CD1c-positive myeloid dendritic cell (primary cell): ENCODE data around the gene MROH2A.

Source experiments
- DNase-seq: peaks from one replicate; pipeline ENCODE4 v3.0.0-alpha.2; 2016; ENCODE audit errors: extremely low spot score

MROH2A gene

DNA sequence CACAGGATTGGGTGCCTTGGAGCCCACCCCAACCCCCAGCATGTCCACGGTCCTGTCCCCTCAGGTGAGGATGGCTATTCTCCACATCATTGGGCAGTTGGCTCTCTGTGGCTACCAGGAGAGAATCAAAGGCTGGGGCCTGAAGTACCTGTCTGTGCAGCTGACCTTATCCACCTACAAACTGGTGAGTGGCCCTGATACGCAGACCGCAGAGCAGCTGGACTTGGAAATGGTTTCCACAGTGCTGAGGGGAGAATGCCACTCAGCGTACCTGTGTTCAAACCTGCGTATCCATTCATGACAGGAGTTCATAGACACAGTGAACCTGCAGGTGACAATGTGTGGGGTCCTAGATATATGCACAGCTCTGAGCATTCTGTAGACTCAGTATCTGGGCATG lies 21.6 kb downstream of the MROH2A start:
- DNase-seq = no peak

GRCh38 chr2:233800208-233800607 lies 22.1 kb downstream of the MROH2A start:
- DNase-seq = no peak

DNA sequence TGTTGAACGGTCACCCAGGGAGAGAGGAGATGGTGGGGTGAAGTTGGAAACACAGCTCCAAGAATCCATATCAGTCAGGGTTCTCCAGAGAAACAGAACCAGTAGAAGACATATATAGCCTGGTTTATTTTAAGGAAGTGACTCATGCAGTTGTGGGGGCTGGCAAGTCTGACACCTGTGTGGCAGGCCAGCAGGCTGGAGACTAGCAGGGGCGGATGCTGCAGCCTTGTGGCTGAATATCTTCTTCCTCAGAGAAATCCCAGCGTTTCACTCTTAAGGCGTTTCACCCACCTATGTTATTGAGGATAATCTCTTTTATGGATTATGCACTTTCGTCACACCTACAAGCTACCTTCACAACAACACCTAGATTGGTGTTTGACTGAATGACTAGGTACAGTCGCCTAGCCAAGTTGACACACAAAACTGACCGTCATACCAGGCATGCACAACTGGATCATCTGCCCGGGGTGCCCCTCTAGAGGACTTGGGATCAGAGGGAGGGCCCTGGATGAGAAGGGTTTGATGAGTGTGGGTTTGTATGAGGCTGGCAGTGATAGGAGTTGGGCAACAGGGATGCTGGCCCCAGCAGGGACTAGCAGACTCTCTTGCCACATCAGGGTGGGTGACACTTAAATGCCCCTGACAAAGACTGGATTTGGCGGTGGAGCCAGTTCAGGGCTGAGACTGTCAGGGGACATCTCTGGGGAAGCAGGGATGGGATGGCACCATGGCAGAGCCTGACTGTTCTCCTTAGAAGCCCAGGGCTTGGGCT lies 23.4 kb downstream of the MROH2A start:
- no peak for DNase-seq

DNA sequence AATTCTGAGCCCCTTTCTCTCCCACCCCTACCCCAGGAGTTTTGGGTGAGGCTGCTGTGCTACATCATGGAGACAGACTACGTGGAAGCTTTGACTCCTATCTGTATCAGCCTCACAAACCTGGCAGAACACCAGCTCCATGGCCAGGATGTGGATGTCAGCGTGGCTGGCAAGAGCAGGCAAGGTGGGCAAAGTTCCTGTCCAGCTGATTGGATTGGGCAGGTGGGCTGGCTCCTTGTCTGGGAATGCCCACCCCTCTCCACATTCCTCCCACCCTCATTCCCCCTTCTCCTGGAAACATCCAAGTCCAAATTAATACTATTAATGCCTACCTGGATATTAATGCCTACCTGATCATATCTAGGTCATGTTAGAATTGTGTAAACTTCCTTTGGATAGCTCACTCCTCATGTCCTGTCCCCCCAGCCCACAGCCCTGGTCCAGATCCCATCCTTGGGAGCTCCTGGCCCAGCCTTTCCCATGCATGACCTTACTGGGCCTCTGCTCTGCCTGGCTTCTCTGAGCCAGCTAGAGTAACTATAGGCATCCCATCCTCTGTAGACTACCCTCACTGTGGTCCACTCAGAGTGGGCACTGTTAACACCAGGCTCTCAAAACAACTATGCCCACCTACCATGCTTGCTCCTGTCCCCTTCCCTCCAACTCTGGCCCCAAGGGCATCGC lies 24.1 kb downstream of the MROH2A start:
- no peak for DNase-seq

DNA sequence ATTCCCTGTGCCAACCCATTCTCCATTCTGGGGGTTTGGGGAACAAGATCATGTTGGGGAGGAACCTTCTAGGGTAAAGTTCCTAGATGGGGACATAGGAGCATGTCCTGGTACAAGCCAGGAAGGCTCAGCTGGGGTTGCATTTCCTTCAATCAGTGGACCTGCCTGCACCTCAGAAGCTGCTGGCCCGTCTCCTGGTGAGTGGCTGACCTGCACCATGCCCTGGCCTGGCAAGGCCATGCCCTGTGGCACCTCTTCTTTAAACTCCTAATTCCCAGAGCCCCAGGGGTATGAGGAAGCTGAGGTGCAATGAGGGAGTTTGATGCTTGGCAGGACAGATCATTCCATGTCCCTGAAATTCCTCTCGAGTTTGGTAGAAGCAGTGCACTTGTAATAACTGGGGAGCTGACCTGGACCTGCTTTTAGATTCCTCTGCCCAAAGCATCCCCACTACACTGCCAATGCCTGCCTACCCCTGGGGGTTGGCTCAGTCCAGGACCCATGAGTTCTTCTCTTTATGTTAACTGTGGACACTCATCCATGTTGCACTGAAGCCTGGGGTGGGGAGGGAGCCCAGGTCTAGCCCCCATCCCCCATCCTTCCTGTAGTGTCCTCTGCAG lies 25.3 kb downstream of the MROH2A start:
- no peak for DNase-seq

DNA sequence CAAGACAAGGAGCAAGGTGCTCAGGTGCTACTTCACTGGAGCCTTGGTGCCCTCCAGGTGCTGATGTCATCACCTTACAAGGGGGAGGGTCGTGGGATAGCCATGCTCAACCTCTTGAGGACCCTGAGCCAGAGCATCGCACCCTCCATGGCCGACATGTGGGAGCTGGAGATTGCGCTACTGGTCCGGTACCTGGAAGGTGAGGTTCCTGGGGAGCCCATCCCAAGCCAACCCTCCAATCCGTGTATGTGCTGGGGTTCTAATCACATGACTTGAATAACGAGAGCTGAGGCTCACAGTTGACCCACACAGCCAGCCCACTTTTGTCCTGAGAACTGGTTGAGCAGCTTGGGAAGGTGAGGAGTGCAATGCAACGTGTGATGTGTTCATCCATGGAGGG lies 25.9 kb downstream of the MROH2A start:
- no peak for DNase-seq

GRCh38 chr2:233807215-233807865 lies 29.2 kb downstream of the MROH2A start:
- DNase-seq = no peak

- DNase-seq = no peak
Observed at GRCh38 chr2:233807966-233808935, 30.1 kb downstream of the MROH2A start.

GRCh38 chr2:233810385-233810784 lies 32.3 kb downstream of the MROH2A start:
- no peak for DNase-seq

DNA sequence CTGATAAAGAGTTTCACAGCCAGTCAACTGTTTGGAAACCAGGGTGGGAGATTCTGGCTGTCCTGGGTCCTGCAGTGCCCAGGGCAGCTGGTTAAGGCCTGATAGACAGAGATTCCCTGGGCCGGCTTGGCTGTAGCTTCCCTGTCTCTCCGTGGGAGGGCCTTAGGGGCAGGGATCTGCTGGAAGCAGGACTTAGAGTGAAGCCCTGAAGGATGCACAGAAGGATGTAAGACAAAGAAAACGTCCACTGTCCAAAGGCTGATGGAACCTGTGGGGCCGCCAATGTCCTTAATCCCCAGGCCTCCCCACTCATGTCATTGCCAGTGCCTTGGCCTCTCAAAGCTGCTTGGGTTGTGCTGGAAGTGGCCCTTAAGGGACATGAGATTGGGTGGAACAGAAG lies 33.0 kb downstream of the MROH2A start:
- DNase-seq = no peak

GRCh38 chr2:233811732-233812131 lies 33.6 kb downstream of the MROH2A start:
- DNase-seq = no peak

GRCh38 chr2:233813236-233814055 lies 35.3 kb downstream of the MROH2A start:
- DNase-seq = no peak

DNA sequence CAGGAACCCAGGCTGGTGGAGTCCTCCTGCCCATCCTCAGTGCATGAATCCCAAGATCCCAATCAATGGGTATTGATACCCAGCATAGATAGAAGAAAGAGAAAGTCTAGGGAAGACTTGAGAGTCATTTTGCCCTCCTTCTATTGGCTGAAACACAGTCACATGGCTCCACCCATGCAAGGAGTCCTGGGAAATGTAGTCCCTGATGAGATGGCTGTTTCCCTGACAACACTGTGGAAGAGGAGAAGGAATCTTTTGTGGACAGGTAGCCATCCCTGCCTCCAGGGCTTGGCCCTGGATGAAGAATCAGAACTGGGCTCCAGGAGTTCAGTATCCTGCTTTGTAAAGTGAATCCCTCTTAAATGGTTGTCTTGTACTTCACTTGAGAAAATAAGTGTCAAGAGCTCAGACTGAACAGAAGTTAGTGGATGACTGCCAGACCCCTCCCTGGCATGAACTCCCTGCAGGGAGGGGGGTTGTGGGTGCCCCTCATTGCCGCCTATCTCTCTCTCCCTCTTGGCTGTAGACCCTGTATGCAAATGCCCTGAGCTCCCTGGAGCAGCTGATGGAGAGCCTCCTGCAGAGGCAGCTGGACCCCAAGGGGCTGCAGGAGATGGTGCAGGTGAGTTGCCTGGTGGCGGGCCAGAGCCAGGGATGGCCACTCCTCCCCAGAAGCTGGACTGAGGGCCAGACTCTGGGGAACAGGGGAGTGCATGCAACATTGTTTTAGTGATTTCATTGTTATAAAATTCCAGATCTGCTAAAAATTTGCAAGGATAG lies 36.1 kb downstream of the MROH2A start:
- DNase-seq = no peak

GRCh38 chr2:233815861-233816260 lies 37.7 kb downstream of the MROH2A start:
- no peak for DNase-seq

DNA sequence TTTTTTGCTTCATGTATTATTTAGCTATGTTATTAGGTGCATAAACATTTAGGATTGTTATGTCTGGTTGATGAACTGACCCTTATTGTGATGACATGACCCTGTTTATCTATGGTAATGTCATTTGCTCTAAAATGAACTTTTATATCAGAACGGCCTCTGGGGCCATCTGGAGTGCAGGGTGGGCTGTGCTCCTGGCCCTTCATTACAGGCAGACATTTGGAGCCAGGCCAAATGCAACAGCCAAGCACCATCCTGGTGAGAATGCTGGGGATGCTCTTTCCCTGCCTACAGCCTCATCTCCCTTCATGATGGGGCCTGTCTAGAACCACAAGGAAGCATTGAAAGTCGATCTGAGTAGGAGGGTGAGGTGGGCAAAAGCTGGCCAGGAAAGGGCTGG lies 38.2 kb downstream of the MROH2A start:
- DNase-seq = no peak

DNA sequence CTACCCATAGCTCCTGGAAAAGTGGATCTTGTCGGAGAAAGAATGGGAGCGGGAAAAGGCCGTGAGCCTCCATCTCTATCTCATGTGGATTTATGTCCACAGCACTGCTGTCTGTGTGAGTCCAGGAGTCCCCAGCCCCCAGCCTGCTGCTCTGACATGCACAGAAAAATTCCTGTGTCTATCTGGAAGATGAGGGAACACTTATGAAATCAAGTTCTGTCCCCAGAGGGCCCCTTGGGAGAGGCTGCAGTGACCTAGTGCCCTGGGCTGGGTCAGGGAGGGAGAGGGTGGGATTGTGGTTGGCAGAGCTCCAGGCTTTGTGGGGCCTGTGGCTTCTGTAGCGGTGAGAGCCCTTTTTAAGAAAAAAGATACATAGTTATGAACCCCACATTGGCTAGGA lies 38.6 kb downstream of the MROH2A start:
- no peak for DNase-seq

- DNase-seq = no peak
Observed at GRCh38 chr2:233817361-233817911, 39.3 kb downstream of the MROH2A start.

DNA sequence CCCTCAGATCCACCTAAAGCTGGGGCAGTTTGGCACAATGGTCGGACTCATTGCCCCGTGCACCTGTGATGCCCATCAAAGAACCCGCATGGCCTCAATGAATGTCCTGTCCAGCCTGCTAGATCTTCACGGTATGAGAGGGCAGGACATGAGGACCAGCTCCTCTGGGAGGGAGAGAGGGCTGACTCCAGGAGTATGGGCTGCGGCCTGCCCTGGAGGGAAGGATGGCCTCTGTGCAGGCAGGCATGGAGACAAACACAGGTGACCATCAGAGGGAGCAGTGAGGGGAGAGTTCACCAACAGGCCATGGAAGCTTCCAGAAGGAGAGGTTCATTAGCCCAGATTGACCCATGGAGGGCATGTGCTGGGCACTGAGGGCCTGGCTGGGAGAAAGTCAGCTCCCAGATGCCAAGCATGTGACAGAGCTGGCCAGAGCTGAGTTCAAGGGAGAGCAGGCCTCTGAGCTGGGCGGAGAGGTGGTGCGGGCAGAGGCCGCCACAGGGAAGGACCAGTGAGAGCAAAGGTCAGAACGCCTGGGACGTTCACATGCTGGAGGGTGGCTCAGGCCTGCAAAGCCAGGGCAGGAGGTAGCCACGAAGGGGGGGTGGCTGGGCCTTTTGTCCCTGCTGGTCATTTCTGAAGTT lies 40.0 kb downstream of the MROH2A start:
- DNase-seq = no peak
